ENCODE measurements around the gene GTF3C6.
"Not testable (repeated sequence)": the region's sequence is repeated elsewhere in the genome, so short reads cannot be mapped to it uniquely, and the experiment has no call there.

GTF3C6 gene

DNA sequence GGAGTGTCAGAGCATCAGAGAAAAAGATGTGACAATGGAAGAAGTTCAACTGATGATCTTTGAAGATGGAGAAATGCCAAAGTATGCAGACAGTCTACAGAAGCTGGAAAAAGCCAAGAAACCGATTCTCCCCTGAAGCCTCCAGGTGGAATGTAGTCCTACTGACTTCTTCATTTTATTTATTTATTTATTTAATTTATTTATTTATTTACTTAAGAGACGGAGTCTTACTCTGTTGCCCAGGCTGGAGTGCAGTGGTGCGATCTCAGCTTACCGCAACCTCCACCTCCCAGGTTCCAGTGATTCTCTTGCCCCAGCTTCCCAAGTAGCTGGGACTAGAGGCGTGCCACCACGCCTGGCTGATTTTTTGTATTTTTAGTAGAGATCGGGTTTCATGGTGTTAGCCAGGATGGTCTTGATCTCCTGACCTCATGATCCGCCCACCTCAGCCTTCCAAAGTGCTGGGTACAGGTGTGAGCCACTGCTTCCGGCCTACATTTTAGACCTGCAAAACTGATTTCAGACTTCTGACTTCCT, 21.1 kb downstream of the GTF3C6 start:
- DNase-seq (ENCODE audit: low read depth), result no peak

DNA sequence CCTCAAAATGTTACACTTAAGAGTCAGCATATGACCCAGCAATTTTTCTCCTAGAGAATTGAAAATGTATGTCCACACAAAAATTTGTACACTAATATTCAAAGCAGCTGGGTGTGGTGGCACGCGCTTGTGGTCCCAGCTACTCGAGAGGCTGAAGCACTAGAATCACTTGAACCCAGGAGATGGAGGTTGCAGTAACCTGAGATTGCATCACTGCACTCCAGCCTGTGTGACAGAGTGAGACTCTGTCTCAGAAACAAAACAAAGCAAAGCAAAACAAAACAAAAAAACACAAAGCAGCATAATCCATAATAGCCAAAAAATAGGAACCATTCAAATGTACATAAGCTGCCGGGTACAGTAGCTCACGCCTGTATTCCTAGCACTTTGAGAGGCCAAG, 21.7 kb downstream of the GTF3C6 start:
- DNase-seq (ENCODE audit: low read depth), result no peak

- DNase-seq (ENCODE audit: low read depth), result no peak
These were observed 22.1 kb downstream of the GTF3C6 start for GRCh38 chr6:110980648-110981047.

GRCh38 chr6:110981202-110981600, 22.7 kb downstream of the GTF3C6 start:
- no peak for DNase-seq (ENCODE audit: low read depth)

DNA sequence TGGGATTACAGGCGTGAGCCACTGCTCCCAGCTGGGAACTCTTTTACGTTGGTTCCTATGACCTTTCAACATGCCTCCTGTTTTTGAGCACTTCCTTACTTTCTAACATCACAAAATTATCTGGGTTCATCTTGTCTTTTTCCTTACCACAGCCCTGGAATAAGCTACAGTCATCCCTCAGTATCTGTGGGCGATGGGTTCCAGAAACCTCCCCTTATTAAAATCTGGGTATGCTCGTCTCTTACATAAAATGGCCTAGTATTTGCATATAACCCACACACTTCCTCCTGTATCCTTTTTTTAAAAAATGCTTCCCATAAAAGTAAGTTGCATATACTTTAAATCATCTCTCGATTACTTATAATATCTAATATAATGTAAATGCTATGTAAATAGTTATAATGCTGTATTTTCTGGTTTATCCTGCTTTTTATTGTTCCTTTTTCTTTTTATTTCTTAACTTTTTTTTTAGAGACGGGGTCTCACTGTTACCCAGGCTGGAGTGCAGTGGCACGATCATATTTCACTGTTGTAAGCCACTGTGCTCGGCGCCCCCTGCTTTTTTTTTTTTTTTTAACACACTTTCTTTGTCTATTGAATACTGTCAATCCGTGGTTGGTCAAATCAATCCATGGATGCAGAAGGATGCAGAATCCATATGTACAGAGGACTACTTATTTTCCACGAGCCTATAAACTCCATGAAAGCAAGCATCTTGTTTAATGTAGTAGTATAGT, 32.5 kb downstream of the GTF3C6 start:
- DNase-seq (ENCODE audit: low read depth), result no peak

GRCh38 chr6:110996691-110997090, 38.2 kb downstream of the GTF3C6 start:
- no peak for DNase-seq (ENCODE audit: low read depth)

DNA sequence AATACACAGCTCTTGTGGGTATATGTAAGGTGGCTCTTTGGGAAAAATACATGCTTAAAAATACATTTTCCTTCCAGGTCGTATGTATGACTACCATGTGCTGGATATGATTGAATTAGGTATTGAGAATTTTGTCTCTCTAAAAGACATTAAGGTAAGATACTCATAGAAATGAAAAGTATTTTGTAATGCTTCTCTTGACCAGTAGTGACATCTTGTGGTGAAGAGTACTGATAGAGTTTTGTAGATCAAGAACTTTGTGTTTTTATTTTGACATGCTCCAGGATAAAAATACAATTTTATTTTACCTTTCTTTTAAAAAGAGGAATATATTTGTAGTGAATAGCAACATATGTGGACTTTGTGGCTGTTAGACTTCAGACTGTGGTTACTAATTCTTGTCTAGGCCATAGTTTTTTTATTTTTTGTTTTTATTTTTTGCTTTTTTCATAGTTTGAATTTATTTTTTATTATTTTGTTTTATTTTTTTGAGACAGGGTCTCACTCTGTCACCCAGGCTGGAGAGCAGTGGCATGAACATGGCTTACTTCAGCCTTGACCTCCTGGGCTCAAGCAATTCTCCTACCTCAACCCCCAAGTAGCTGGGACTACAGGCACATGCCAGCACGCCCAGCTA, 41.2 kb downstream of the GTF3C6 start:
- no peak for DNase-seq (ENCODE audit: low read depth)

- no peak for DNase-seq (ENCODE audit: low read depth)
These were observed 43.8 kb downstream of the GTF3C6 start for GRCh38 chr6:111002350-111002749.

DNA sequence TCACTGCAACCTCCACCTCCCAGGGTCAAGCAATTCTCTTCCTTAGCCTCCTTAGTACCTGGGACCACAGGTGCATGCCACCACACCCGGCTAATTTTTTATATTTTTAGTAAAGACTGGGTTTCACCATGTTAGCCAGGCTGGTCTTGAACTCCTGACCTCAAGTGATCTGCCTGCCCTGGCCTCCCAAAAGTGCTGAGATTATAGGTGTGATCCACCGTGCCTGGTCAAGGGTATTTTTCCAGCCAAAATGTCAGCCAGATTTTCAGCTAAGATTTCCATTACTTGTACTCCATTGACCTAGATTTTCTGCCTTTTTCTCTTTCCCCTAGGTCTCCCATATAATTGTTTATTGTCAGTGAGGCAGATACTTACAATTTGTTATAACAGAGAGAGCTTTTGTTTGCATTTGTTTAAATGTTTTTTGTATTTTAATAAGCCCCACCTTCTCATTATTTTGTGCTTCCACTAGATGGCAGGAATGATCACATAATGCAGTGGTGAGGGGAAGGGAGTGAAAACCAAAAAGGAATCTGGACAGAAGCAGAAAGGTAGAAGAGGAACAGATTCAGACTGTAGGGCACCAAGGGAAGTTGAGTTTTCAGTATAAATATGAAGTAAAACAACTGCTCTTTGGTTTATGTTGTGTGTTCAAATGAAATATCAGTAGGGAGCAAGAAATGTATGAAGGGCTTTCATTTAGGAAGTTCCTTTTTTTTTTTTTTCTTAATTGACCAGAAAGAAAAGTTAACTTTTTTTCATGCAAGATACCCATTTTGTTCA, 53.0 kb downstream of the GTF3C6 start:
- no peak for DNase-seq (ENCODE audit: low read depth)

- DNase-seq (ENCODE audit: low read depth), result no peak
These were observed 53.6 kb downstream of the GTF3C6 start for GRCh38 chr6:111012143-111012452.

DNA sequence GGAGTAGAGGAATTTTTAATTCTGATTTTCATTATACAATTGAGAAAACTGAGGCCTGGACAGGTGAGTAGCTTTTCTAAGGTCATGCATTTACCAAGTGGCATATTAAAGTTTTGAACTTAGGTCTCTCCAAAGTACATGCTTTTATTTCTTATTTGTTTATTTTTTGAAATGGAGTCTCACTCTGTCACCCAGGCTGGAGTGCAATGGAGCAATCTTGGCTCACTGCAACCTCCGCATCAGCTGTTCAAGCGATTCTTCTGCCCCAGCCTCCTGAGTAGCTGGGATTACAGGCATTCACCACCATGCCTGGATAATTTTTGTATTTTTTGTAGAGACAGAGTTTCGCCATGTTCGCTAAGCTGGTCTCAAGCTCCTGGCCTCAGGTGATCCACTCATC, 54.0 kb downstream of the GTF3C6 start:
- DNase-seq (ENCODE audit: low read depth), result not testable (repeated sequence)

GRCh38 chr6:111013144-111013915, 54.8 kb downstream of the GTF3C6 start:
- DNase-seq (ENCODE audit: low read depth), result no peak

- DNase-seq (ENCODE audit: low read depth), result no peak
These were observed 57.1 kb downstream of the GTF3C6 start for GRCh38 chr6:111015389-111016124.

GRCh38 chr6:111017241-111017640, 58.7 kb downstream of the GTF3C6 start:
- DNase-seq (ENCODE audit: low read depth), result not testable (repeated sequence)
